Activated effector memory CD4-positive, alpha-beta T cell treated with anti-CD3 and anti-CD28 coated beads, Interleukin-2, amount 50 U/mL, for 16 hours (primary cell): ENCODE measurements around the gene S100A14.

Source experiments
- DNase-seq: peaks from one replicate; pipeline ENCODE4 v3.0.0-alpha.2; 2020

S100A14 gene

GRCh38 chr1:153616144-153616916 lies at the start of gene S100A14:
Gene S100A14 (minus strand): TSS chr1:153616325. CDS start chr1:153615858, 467 bp downstream.
- no peak for DNase-seq

GRCh38 chr1:153663211-153663610 lies 47.1 kb upstream of the S100A14 start:
- DNase-seq: peak; percentile 14

GRCh38 chr1:153662269-153662668 lies 46.1 kb upstream of the S100A14 start:
- peak; percentile 14 for DNase-seq

- peak; percentile 42 for DNase-seq
Observed at GRCh38 chr1:153661111-153661708, 45.1 kb upstream of the S100A14 start.

GRCh38 chr1:153659656-153660055 lies 43.5 kb upstream of the S100A14 start:
- peak; percentile 54 for DNase-seq

GRCh38 chr1:153659175-153659534 lies 43.0 kb upstream of the S100A14 start:
- no peak for DNase-seq

GRCh38 chr1:153658400-153659174 lies 42.5 kb upstream of the S100A14 start, which contains the start of gene SNAPIN:
Gene SNAPIN (plus strand): TSS chr1:153658703. CDS start chr1:153658744, 41 bp downstream.
- peak; percentile 97 for DNase-seq

GRCh38 chr1:153655333-153655732 lies 39.2 kb upstream of the S100A14 start:
- peak; percentile 12 for DNase-seq

- DNase-seq: peak; percentile 41
Observed at GRCh38 chr1:153652805-153653500, 36.8 kb upstream of the S100A14 start.

- peak; percentile 41 for DNase-seq
Observed at GRCh38 chr1:153651771-153652170, 35.6 kb upstream of the S100A14 start.

- peak; percentile 58 for DNase-seq
Observed at GRCh38 chr1:153649863-153650235, 33.7 kb upstream of the S100A14 start.

GRCh38 chr1:153649137-153649862 lies 33.2 kb upstream of the S100A14 start:
- DNase-seq: peak; percentile 63

- peak; percentile 33 for DNase-seq
Observed at GRCh38 chr1:153648000-153648643, 32.0 kb upstream of the S100A14 start.

GRCh38 chr1:153647346-153647714 lies 31.2 kb upstream of the S100A14 start:
- peak; percentile 36 for DNase-seq

- DNase-seq: peak; percentile 25
Observed at GRCh38 chr1:153646672-153647345, 30.7 kb upstream of the S100A14 start.

GRCh38 chr1:153643816-153644215 lies 27.7 kb upstream of the S100A14 start:
- DNase-seq: no peak

GRCh38 chr1:153643100-153643499 lies 27.0 kb upstream of the S100A14 start:
- DNase-seq: peak; percentile 61

GRCh38 chr1:153642161-153642560 lies 26.0 kb upstream of the S100A14 start:
- peak; percentile 30 for DNase-seq

- DNase-seq: no peak
Observed at GRCh38 chr1:153640861-153641260, 24.7 kb upstream of the S100A14 start.

- peak; percentile 8 for DNase-seq
Observed at GRCh38 chr1:153640213-153640612, 24.1 kb upstream of the S100A14 start.

- DNase-seq: peak; percentile 10
Observed at GRCh38 chr1:153639280-153639679, 23.2 kb upstream of the S100A14 start.
